ENCODE results near the gene KCNJ10. TPM values are rescaled to one million over a fixed set of nuclear protein-coding genes. Genes with fewer than 3 reads are reported as not detected.

The KCNJ10 gene
- total and polyA plus RNA-seq, 2 of the 13 experiments (the other 11 are each of a cell fraction or from before 2014, with no cell fraction given) = 4.4 to 10.3 TPM

GRCh38 chr1:160031365-160032164, 38.4 kb downstream of the KCNJ10 start, which contains the start of gene PIGM (continued):
- no peak for TF ChIP-seq CSRNP2 (CRISPR knock-in tag; conservative IDR thresholded peaks at IDR 0.05; ENCODE audit: low read depth)
- TF ChIP-seq NCOA1 (CRISPR knock-in tag; IDR thresholded peaks at IDR 0.05) = no peak
- no peak for TF ChIP-seq ZNF367 (CRISPR knock-in tag; IDR thresholded peaks at IDR 0.05; ENCODE audit: borderline replicate concordance)
- TF ChIP-seq HNF1A (IDR thresholded peaks at IDR 0.05; ENCODE audit: low read depth) = no peak
- no peak; the same call in 1 of the 2 replicates for TF ChIP-seq HNF1A (CRISPR knock-in tag; IDR thresholded peaks at IDR 0.05; ENCODE audit: borderline replicate concordance)
- TF ChIP-seq ZNF292 (CRISPR knock-in tag; IDR thresholded peaks at IDR 0.05; ENCODE audit: borderline replicate concordance, low read depth) = peak; percentile 66; the same call in 1 of the 2 replicates
- 0 out of 2 replicates have a peak, but pooled peaks have one; percentile 22 for TF ChIP-seq PCBP1 (IDR thresholded peaks at IDR 0.05; ENCODE audit: borderline replicate concordance, low read depth, low read length)
- peak; percentile 49; the same call in 1 of the 2 replicates for TF ChIP-seq FOXK1 (CRISPR knock-in tag; IDR thresholded peaks at IDR 0.05; ENCODE audit: borderline replicate concordance, low read depth)
- TF ChIP-seq ZNF543 (CRISPR knock-in tag; IDR thresholded peaks at IDR 0.05) = 0 out of 2 replicates have a peak, but pooled peaks have one; percentile 25
- peak; percentile 77 for TF ChIP-seq IRF9 (CRISPR knock-in tag; IDR thresholded peaks at IDR 0.05; ENCODE audit: borderline replicate concordance)
- TF ChIP-seq SMAD1 (CRISPR knock-in tag; IDR thresholded peaks at IDR 0.05; ENCODE audit: borderline replicate concordance, low read depth) = no peak
- TF ChIP-seq SUZ12 (IDR thresholded peaks at IDR 0.05; ENCODE audit: low read depth, low read length) = no peak
- TF ChIP-seq ZBED4 (CRISPR knock-in tag; IDR thresholded peaks at IDR 0.05; ENCODE audit: borderline replicate concordance) = no peak; the same call in 1 of the 2 replicates
- TF ChIP-seq ATM (IDR thresholded peaks at IDR 0.05; ENCODE audit: borderline replicate concordance) = no peak
- TF ChIP-seq NRL (CRISPR knock-in tag; IDR thresholded peaks at IDR 0.05; ENCODE audit: borderline replicate concordance) = no peak
- peak; percentile 64; the same call in 1 of the 2 replicates for TF ChIP-seq ZNF709 (CRISPR knock-in tag; IDR thresholded peaks at IDR 0.05)
- no peak for TF ChIP-seq PPARG (CRISPR knock-in tag; conservative IDR thresholded peaks at IDR 0.05)
- peak; percentile 51 for TF ChIP-seq AGO2 (optimal IDR thresholded peaks at IDR 0.05; ENCODE audit: low read depth, low read length)

Measured in HepG2 (cell line).